ENCODE measurements around the gene TSPAN9. TPM values are rescaled to one million over a fixed set of nuclear protein-coding genes. Genes with fewer than 3 reads are reported as not detected.

Gene TSPAN9
- total RNA-seq, 1 donor from 2014 or later = 7.8 TPM

DNA sequence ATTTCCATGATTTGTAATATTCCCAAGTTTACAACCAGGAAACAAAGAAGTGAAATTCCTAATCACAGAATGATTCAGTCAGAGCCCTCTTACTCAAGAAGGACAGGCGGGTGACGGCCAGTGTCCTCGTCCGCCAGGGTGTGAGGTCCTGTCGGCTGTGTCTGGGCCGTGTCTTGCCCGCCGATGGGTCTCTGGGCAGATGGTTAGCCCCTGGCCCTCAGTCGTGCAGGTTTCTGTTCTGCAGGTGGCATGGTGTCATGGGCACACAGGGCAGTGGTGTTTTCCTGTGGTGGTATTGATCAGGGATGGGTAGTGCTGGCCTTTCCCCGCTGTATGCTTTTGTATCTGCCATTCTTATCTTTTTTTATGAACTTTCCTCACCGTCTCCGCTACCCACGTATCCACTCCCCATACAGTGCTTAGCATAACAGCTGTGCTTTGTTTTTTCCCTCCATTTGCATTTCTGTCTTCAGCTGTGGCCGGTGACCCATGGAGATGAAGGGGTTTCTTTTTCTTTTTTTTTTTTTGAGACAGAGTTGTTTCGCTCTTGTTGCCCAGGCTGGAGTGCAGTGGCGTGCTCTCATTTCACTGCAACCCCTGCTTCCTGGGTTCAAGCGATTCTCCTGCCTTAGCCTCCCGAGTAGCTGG lies 100.7 kb downstream of the TSPAN9 start:
- H3F3A ChIP-seq (ENCODE audit: low read depth) = peaks cover 5% of the 10 kb centered on the region
- Mint-ChIP-seq H3K27ac (no peak overlapping the region), H3K4me1 (peaks cover 35% of the 10 kb centered on the region)

GRCh38 chr12:3178671-3179313 lies 101.6 kb downstream of the TSPAN9 start:
- H3K9me3 ChIP-seq (ENCODE audit: low read depth) = no peaks in the 10 kb centered on the region
- peaks cover 43% of the 10 kb centered on the region for H3K4me1 Mint-ChIP-seq
- H3F3A ChIP-seq (ENCODE audit: low read depth) = peaks cover 14% of the 10 kb centered on the region
- peaks cover 31% of the 10 kb centered on the region for H4K20me1 ChIP-seq (ENCODE audit: low read depth)
- no peaks in the 10 kb centered on the region for H3K27me3 ChIP-seq
- no peaks in the 10 kb centered on the region for H3K9me3 Mint-ChIP-seq
- peak overlapping the region; percentile 29 for H3K27ac Mint-ChIP-seq
- no peaks in the 10 kb centered on the region for H3K36me3 ChIP-seq
- no peaks in the 10 kb centered on the region for H3K79me2 ChIP-seq (ENCODE audit: low read depth)
- H3K27ac ChIP-seq = no peak overlapping the region
- H2AFZ ChIP-seq (replicated peaks) = no peak overlapping the region
- no peak overlapping the region for H3K9ac ChIP-seq
- TF ChIP-seq, protein P1, sequence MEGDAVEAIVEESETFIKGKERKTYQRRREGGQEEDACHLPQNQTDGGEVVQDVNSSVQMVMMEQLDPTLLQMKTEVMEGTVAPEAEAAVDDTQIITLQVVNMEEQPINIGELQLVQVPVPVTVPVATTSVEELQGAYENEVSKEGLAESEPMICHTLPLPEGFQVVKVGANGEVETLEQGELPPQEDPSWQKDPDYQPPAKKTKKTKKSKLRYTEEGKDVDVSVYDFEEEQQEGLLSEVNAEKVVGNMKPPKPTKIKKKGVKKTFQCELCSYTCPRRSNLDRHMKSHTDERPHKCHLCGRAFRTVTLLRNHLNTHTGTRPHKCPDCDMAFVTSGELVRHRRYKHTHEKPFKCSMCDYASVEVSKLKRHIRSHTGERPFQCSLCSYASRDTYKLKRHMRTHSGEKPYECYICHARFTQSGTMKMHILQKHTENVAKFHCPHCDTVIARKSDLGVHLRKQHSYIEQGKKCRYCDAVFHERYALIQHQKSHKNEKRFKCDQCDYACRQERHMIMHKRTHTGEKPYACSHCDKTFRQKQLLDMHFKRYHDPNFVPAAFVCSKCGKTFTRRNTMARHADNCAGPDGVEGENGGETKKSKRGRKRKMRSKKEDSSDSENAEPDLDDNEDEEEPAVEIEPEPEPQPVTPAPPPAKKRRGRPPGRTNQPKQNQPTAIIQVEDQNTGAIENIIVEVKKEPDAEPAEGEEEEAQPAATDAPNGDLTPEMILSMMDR (IDR thresholded peaks at IDR 0.05) = no peak
- TF ChIP-seq EZH2 (IDR thresholded peaks at IDR 0.05) = no peak
- no peak for TF ChIP-seq EZH2phosphoT487 (IDR thresholded peaks at IDR 0.05)
- H3K4me2 ChIP-seq = no peak overlapping the region
- peaks cover 23% of the 10 kb centered on the region for H3K4me1 ChIP-seq
- DNase-seq (ENCODE audit: low spot score) = no peak
- no peak overlapping the region for H3K4me3 Mint-ChIP-seq
- peaks cover 3% of the 10 kb centered on the region for H3K27me3 Mint-ChIP-seq (ENCODE audit: insufficient read depth, low read depth)
- H3K4me3 ChIP-seq = no peak overlapping the region
- H3K36me3 Mint-ChIP-seq = no peaks in the 10 kb centered on the region

More for the DNA sequence above, 100.7 kb downstream of the TSPAN9 start:
- no peaks in the 10 kb centered on the region for H3K27me3 ChIP-seq
- TF ChIP-seq EZH2 (IDR thresholded peaks at IDR 0.05) (no peak), EZH2phosphoT487 (IDR thresholded peaks at IDR 0.05) (no peak)
- TF ChIP-seq, protein P1 (IDR thresholded peaks at IDR 0.05) = no peak
- no peaks in the 10 kb centered on the region for H3K9me3 Mint-ChIP-seq
- no peak overlapping the region for H3K4me2 ChIP-seq
- peaks cover 15% of the 10 kb centered on the region for H3K4me1 ChIP-seq
- peaks cover 3% of the 10 kb centered on the region for H3K27me3 Mint-ChIP-seq (ENCODE audit: insufficient read depth, low read depth)
- H3K27ac ChIP-seq = no peak overlapping the region
- H3K79me2 ChIP-seq (ENCODE audit: low read depth) = no peaks in the 10 kb centered on the region
- no peaks in the 10 kb centered on the region for H3K36me3 ChIP-seq
- H3K9ac ChIP-seq = no peak overlapping the region
- DNase-seq (ENCODE audit: low spot score) = no peak
- H3K36me3 Mint-ChIP-seq = no peaks in the 10 kb centered on the region
- no peak overlapping the region for H2AFZ ChIP-seq (replicated peaks)
- peaks cover 22% of the 10 kb centered on the region for H4K20me1 ChIP-seq (ENCODE audit: low read depth)
- H3K4me3 ChIP-seq = no peak overlapping the region
- H3K9me3 ChIP-seq (ENCODE audit: low read depth) = no peaks in the 10 kb centered on the region
- H3K4me3 Mint-ChIP-seq = no peak overlapping the region

- Histone ChIP-seq H4K20me1 (ENCODE audit: low read depth) (peaks cover 28% of the 10 kb centered on the region), H3K4me3 (no peak overlapping the region), H3K27me3 (no peaks in the 10 kb centered on the region), H2AFZ (replicated peaks) (no peak overlapping the region), H3K27ac (no peak overlapping the region), H3K4me2 (no peak overlapping the region), H3F3A (ENCODE audit: low read depth) (peaks cover 15% of the 10 kb centered on the region), H3K79me2 (ENCODE audit: low read depth) (no peaks in the 10 kb centered on the region), H3K36me3 (no peaks in the 10 kb centered on the region), H3K9me3 (ENCODE audit: low read depth) (no peaks in the 10 kb centered on the region), H3K4me1 (peaks cover 31% of the 10 kb centered on the region), H3K9ac (no peak overlapping the region)
- Mint-ChIP-seq H3K4me1 (peaks cover 48% of the 10 kb centered on the region), H3K27ac (no peak overlapping the region), H3K9me3 (no peaks in the 10 kb centered on the region), H3K4me3 (no peak overlapping the region), H3K27me3 (ENCODE audit: insufficient read depth, low read depth) (peaks cover 3% of the 10 kb centered on the region), H3K36me3 (no peaks in the 10 kb centered on the region)
- no peak for DNase-seq (ENCODE audit: low spot score)
- TF ChIP-seq EZH2 (IDR thresholded peaks at IDR 0.05) (no peak), EZH2phosphoT487 (IDR thresholded peaks at IDR 0.05) (no peak)
- TF ChIP-seq, protein P1 (IDR thresholded peaks at IDR 0.05) = no peak
These were observed 102.6 kb downstream of the TSPAN9 start for GRCh38 chr12:3179731-3180130.
